GM19351 (cell line): Measurements from ENCODE around the gene ELFN2.
"Not testable (repeated sequence)": the region's sequence is repeated elsewhere in the genome, so short reads cannot be mapped to it uniquely, and the experiment has no call there.

Experiments
- ATAC-seq: cut with Tn5 transposase; IDR thresholded peaks from one replicate; pipeline ENCODE4 v1.9.1; 2021; ENCODE audit warnings: mild to moderate bottlenecking, moderate library complexity; ENCODE audit not compliant: unreplicated experiment

The ELFN2 gene, protein sequence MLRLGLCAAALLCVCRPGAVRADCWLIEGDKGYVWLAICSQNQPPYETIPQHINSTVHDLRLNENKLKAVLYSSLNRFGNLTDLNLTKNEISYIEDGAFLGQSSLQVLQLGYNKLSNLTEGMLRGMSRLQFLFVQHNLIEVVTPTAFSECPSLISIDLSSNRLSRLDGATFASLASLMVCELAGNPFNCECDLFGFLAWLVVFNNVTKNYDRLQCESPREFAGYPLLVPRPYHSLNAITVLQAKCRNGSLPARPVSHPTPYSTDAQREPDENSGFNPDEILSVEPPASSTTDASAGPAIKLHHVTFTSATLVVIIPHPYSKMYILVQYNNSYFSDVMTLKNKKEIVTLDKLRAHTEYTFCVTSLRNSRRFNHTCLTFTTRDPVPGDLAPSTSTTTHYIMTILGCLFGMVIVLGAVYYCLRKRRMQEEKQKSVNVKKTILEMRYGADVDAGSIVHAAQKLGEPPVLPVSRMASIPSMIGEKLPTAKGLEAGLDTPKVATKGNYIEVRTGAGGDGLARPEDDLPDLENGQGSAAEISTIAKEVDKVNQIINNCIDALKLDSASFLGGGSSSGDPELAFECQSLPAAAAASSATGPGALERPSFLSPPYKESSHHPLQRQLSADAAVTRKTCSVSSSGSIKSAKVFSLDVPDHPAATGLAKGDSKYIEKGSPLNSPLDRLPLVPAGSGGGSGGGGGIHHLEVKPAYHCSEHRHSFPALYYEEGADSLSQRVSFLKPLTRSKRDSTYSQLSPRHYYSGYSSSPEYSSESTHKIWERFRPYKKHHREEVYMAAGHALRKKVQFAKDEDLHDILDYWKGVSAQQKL

DNA sequence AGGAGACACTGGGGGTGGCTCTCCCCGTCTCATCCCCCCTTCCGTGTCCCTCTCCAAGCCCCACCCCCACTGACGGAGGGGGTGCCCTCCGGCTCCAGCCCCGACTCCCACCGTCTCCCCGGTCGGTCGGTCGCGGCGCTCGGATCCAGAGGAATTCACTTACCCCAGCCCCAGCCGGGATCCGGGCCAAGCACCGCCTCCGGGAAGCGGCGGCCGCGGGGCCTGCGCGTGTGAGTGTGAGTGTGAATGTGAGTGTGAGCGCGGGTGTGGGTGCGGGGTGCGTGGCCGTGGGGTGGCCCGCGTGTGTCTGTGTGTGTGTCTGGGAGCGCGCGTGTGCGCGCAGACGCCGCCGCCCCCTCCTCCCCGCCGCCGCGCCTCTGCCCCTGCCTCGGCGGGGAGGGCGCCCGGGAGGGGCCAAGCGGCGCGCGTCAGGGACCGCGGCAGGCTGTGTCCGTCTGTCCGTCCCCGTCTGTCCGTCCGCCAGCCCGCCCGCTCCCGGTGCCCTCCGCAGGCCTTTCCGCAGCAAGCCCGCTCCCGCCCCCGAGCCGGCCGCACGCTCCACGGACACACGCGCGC is at the start of gene ELFN2:
Gene ELFN2, minus strand, starts transcription at position 345 of the 576 bp plus-strand sequence. CDS start 51,945 bp downstream, outside the sequence.
- ATAC-seq, result no peak

DNA sequence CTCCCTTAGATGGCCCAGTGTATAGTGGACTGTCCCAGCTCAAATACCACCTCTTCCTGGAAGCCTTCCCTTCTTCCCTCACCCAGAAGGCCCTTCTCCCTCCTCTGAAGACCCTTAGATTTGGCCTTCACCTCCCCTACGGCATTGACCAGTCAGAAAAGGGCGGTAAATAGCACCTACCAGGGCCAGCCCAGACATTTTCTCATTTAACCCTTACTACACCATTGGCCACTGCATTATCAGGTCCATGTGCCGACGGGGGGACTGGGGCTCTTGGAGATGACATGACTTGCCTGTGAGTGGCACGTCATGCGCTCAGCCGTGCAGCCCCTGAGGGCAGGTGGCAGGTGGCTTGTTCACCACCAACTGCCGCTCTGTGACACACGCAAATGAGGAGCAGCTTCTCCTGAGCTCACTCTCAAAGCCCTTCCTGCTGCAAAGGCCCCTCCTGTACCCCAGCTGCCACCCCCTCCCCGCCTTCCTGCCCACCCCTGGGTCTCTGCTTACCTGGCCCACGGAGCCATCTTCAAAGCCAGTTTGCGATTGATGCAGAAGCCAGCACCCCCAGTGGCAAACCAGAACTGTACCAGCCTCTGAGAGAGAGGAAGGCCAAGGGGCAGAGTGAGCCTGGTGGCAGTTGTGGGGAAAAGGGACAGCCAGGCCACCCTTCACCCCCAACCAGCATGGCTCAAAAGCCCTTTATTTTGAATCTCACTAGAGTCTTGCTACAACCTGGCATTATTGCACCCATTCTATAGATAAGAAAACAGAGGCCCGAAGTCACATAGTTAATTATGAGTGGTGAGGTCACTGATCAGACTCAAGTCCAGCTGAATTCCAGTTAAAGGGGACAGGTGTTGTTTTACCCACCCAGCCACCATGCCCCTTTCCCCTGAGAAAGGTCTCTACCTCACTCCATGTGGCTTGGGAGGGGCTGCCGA is 49.4 kb upstream of the ELFN2 start:
- ATAC-seq, result no peak

DNA sequence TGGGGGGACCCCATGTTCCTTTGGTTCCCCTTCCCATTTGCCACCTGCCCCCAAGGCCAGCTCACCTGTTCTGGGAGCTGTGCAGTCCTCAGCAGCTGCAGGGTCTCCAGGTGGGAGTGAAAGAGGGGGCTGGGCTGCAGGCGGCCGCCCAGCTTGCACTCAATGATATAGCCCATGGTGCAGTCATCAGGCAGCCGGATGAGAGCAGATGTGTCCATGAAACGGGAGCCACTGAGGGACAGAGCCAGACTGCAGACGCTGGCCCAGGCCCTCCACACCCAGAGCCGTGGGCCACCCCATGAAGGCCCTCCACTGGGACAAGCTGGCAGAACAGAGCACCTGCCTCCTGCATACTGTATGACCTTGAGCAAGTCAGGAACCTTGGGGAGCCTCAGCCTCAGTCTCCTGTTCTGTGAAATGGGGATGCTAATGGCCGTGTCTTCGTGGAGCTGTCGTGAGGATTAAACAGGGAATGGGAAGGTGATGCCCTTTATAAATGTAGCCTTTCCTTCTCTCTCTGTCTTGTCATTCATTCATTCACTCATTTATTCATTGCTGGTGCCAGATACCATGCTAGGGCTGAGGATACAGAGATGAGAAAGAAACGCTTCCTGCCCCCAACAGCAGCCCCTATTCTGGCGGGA is 47.3 kb upstream of the ELFN2 start:
- ATAC-seq, result no peak

DNA sequence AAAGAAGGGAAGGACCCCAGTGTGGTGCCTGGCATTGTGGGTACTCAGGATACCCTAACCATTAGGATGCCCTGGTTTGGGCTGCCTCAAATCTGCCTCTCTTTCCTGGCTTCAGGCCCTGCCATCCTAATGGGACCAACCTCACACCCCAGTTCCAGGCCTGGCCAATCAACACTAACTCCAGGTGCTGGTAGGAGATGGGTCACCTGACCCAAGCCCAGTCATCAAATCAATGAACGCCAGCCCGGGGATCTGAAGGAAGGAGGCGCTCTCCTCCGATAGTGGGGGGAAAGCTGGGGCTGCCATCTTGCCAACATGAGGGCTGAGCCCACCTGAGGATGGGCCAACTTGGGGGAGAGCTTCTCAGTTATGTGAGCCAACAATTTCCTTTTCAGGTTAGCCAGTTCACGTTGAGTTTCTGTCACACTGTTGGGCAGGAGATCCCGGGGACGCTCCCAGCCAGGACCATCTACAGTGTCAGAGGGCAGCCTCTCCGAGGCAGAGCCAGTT is 46.2 kb upstream of the ELFN2 start:
- ATAC-seq, result no peak

DNA sequence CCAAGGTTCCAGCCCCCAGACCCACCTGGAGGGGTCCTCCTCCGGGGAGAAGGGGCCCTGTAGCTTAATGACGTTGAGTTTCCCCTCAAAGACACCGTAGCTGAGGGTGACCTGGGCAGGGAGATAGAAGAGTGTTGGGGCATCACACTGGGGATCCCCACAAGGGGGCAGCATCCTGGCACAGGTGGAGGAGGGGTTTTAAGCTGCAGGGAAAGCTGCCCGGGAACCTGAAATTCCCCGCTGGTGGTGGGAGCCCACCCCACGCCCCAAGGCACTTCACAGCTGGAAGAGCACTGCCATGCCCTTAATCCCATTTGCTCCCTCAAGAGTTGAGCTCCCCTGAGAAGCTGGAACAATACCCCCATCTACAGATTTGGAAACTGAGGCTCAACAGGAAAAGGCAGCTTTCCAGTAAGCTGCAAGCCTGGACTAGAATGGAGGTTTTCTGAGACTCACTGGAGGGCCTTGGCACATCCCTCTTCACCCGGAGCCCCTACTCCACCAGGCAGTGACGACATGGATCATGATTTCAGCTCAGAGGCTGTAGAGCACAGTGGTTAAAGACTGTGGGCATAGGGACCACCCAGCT is 45.2 kb upstream of the ELFN2 start:
- ATAC-seq, result no peak

DNA sequence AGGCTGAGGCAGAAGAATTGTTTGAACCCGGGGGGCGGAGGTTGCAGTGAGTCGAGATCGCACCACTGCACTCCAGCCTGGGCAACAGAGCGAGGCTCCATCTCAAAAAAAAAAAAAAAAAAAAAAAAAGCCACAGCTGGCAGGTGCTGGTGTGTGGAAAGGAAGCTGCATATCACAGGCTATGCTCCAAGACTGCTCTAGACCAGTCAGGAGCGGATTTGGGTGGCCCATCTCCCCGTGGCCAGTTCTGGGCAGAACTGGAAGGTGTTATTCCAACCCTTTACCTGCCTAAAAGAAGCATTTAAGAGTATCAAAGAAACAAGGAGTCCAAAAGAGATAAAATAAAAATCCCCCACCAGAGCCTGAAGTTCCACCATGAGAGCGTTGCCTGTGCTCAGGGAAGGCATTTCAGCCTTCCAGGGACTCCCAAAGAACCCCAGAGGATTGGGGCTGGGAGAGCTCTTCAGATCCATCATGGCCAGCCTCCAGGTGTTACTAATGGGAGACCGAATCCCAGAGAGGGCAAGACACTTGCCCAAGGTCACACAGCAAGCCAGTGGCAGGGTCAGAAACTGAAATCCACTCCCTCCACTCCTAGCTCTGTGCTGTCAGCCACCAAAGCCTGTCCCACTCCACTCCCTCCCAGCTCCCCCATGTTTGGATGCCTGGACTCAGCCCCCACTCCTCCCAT is 44.6 kb upstream of the ELFN2 start:
- no peak for ATAC-seq

DNA sequence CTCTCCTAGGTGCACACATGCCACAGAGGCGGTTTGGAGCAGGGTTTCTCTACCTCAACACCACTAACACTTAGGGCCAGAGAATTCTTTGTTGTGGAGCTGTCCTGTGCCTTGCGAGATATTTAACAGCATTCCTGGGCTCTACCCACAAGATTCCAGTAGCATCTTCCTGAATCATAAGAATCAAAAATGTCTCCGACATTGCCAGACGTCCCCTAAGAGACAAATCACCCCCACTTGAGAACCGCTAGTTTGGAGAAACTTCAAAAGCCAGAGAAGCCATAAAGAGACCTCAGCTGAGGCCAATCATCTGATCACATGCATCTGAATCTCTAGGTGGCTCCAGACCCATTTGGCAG is 42.8 kb upstream of the ELFN2 start:
- ATAC-seq, result no peak

DNA sequence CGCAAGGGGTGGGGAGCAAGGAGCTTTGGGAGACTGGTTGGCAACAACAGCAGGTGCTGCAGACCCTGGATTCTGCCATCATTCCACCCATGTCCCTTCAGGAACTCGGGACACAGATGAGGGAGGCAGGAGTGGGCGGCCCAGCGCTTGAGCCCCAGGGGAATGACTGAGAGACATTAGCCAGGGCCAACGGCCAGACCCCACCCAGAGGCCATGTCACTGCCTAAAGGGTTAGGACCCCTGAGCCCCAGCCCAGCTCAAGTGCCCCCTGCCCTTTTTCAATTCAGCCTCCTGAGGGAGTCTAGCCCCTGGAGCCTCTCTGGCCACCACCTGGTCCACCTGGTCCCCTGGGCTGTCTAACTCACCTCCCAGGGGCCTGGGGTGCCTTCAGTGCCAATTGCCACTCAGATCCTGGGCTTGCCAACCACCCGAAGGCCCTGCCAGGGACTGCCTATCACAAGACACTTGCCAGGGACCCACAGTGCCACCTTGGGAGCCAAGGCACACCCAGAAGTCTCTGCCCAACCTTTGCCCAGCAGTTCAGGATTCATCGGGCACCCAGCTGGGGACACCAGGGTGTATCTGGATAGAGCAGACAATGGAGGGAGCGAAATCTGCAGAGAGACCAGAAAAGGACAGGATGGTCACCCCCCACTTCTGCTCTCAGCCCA is 42.3 kb upstream of the ELFN2 start:
- ATAC-seq, result no peak

DNA sequence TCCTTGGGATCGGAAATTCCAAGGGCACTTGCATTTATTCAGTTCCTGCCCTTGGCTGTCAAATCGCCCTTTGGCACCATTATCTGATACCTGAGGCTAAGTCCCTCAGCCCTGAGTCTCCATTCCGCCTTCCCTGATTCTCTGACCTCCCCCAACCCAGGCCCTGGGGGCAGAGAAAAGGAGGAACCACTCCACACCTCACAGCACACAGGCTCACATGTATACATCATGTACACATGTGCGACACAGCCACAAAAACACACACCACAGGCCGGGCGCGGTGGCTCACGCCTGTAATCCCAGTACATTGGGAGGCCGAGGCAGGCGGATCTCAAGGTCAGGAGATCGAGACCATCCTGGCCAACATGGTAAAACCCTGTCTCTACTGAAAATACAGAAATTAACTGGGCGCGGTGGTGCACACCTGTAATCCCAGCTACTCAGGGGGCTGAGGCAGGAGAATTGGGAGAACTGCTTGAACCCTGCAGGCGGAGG is 41.0 kb upstream of the ELFN2 start:
- not testable (repeated sequence) for ATAC-seq

DNA sequence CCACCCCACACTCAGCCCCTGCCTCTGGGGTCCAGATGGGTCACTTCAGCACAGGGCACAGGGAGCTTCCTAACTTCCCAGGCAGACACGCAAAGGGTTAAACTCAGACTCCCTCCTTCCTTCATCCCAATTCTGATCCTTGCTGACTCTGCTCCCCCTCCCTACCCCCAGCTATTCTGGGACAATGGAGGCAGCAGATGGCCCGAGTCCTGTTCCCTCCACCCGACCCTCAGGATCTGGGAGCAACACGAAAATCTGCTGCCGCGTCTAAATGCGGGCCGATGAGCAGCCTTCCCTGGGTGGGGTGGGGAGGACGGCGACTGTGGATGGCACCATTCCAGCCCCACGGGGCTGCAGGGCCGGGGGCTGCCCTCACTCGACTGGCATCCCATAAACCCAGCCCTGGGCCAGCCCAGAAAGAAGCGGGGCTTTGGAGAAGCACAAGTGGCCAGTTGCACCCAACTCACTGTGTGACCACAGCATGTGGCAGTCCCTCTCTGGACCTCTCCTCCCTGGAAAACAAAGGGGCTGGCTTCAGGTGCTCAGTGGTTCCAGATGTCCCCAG is 40.2 kb upstream of the ELFN2 start:
- ATAC-seq, result no peak

DNA sequence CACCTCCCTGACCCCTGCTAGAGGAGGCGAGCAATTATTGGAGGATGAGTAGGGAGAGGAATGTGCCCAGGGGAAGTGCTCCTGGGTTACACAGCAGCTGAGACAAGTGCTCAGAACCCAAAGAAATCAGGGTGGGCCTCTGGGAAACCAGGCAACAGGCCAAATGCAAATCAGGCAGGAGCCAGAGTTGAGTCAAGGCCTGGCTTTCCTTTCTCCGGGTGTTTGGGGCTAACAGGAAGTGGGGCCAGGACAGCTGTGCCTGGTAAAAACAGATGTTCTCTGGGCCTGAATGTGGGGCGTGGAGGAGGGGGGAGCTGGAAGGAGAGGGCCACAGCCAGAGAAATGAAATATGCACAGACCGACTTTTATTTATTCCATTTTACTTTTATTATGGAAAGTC is 36.9 kb upstream of the ELFN2 start:
- ATAC-seq, result no peak

DNA sequence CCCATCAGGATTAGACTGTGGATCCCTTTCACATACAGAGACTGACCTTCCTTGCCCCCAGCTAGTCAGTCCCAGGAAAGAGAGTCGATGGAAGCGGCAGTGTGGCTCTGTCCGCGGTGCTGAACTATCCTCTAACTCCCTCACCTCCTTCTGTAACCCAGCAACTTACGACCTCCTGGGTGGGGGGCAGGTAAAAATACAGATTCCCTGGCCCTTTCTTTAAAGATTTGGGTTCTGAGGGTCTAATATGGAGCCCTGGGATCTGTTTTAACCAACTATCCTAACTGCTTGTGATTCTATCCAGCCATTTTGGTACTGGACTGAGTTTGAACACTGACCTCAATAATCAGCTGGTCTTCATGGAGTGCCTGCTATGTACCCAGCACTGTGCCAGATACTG is 35.7 kb upstream of the ELFN2 start:
- no peak for ATAC-seq

DNA sequence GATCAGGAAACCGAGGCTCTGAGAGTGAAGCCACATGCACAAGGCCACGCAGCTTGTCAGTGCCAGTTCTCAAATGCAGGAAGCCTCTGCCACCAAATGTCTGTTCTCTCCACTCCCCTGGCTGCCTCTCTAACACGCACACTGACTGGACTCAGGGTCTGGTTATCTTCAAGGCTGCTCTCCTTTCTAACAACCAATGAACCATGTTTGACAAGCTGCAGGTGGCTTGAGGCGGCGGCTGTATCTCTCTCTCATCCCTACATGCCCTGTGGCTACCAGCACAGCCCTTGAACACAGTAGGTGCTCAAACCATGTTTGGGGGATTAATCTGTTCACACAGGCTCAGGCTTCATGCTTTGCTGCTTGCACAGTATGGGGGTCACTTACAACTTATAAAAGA is 35.2 kb upstream of the ELFN2 start:
- no peak for ATAC-seq

DNA sequence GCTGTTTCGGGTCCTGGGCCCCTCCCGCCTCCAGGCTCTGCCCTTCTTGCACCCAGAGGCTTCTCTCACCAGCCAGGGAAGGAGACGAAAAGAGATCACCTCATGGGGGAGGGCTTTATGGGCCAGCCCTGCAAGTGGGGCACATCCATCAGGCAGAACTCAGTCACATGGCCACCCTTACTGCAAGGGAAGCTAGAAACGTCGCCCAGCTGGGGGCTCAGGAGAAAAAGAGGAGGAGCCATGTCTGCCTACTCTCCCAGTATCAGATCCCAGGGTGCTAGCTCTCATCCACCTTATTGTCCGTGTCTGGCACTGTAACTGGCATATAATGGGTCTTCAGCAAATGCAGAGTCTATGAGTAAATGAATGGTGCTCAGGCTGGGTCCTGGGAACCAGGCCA is 34.7 kb upstream of the ELFN2 start:
- no peak for ATAC-seq

DNA sequence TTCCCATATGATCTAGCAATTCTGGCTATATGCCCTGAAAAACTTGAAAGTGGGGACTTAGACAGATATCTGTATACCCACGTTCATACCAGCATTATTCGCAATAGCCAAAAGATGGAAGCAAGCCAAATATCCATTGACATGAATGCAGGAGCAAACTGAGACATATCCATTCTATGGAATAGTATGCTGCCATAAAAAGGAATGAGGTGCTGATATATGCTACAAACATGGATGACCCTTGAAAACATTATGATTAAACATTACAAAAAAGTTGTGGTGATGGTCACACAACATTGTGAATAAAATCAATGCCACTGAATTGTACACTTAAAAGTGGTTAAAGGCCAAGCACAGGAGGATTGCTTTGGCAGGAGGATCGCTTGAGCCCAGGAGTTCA is 33.4 kb upstream of the ELFN2 start:
- ATAC-seq, result no peak

DNA sequence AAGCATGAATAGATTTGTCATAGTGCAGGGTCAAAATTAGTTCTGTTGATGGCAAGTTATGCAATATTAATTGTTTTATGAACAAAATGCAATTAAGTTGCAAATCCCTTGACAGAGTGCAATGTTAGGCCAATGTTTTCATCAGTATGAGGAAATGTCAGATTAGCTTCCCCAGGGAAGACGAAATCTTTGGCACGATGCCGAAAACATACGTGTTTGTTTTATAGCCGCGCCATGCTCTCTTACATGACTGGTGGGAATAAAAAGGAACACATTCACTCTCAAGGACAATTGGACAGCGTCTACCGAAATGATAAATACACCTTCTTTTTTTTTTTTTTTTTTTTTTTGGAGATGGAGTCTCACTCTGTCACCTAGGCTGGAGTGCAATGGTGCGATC is 31.9 kb upstream of the ELFN2 start:
- no peak for ATAC-seq

DNA sequence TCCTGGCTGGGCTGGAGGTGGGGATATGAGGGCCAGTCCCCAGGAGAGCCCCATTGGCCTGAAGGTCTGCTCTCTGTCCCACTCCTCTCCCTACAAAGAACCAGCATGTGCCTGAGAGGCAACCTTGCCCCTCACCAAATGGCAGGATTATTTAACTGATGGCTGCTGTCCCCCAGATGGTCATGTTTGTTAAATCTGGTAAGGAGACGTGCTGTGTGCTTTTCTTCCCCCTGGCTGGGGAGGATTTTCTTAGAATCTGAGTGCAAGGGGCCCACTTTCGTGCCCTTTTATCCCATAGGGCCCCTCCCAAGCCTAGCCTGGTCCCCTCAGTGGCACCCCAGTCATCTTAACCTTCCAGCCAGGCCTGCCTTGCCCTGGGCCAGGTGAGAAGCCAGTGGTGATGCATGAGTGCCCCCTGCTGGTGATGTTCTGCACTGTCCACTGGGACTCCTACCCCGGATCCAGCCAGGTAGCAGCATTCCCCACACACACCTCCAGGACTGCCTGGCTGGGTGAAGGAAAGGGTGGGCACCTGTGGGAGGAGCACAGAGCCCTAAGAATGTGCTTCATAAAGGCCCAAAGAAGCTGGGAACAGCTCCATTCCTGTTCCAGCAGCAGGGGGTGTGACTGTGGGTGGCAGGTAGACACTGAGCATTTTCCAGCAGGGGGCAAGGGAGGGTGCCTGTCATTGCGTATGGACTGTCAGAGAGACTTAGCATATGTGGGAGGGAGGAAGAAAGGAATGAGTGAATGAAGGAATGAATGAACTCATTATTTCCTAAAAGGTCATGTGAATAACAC is 30.0 kb upstream of the ELFN2 start:
- no peak for ATAC-seq
